CD4-positive, alpha-beta T cell treated with Interferon gamma for 1 hour (primary cell): ENCODE measurements around the gene C22orf15.
"Not testable (repeated sequence)": the region's sequence is repeated elsewhere in the genome, so short reads cannot be mapped to it uniquely, and the experiment has no call there.

Source experiments
- DNase-seq: peaks from one replicate; pipeline ENCODE4 v3.0.0-alpha.2; 2020

C22orf15 gene

GRCh38 chr22:23762842-23763578 lies at the start of gene C22orf15:
Gene C22orf15 (plus strand): TSS chr22:23762990. CDS start chr22:23763307, 317 bp downstream.
- DNase-seq: no peak

- DNase-seq: no peak
Observed at GRCh38 chr22:23713696-23714595, 48.8 kb upstream of the C22orf15 start.

GRCh38 chr22:23714596-23715578 lies 47.9 kb upstream of the C22orf15 start:
- DNase-seq: no peak

- no peak for DNase-seq
Observed at GRCh38 chr22:23715806-23716375, 46.9 kb upstream of the C22orf15 start.

- peak; percentile 84 for DNase-seq
Observed at GRCh38 chr22:23716811-23717801, 45.7 kb upstream of the C22orf15 start.

- DNase-seq: no peak
Observed at GRCh38 chr22:23718371-23719165, 44.2 kb upstream of the C22orf15 start.

GRCh38 chr22:23720855-23721254 lies 41.9 kb upstream of the C22orf15 start:
- DNase-seq: no peak

- no peak for DNase-seq
Observed at GRCh38 chr22:23722160-23722559, 40.6 kb upstream of the C22orf15 start.

GRCh38 chr22:23722724-23723123 lies 40.1 kb upstream of the C22orf15 start:
- no peak for DNase-seq

GRCh38 chr22:23728108-23728507 lies 34.7 kb upstream of the C22orf15 start:
- not testable (repeated sequence) for DNase-seq

- DNase-seq: no peak
Observed at GRCh38 chr22:23737696-23738095, 25.1 kb upstream of the C22orf15 start.

- DNase-seq: no peak
Observed at GRCh38 chr22:23742505-23743264, 20.1 kb upstream of the C22orf15 start.

GRCh38 chr22:23743303-23743705 lies 19.5 kb upstream of the C22orf15 start:
- no peak for DNase-seq

- DNase-seq: no peak
Observed at GRCh38 chr22:23744001-23744400, 18.8 kb upstream of the C22orf15 start.

GRCh38 chr22:23744485-23744884 lies 18.3 kb upstream of the C22orf15 start:
- no peak for DNase-seq

GRCh38 chr22:23745791-23746190 lies 17.0 kb upstream of the C22orf15 start:
- no peak for DNase-seq

- no peak for DNase-seq
Observed at GRCh38 chr22:23749841-23750301, 12.9 kb upstream of the C22orf15 start.

- DNase-seq: no peak
Observed at GRCh38 chr22:23750367-23750713, 12.4 kb upstream of the C22orf15 start.

GRCh38 chr22:23750714-23751440 lies 11.9 kb upstream of the C22orf15 start, which contains the start of gene ZNF70:
Gene ZNF70 (minus strand): TSS chr22:23751112. CDS start chr22:23745140, 5,972 bp downstream.
- DNase-seq: peak; percentile 89
